Measurements from ENCODE around the gene TMEM184B.

Gene TMEM184B

GRCh38 chr22:38171927-38172831, 100.6 kb downstream of the TMEM184B start:
- Mint-ChIP-seq H3K9me3 (no peaks in the 10 kb centered on the region), H3K4me3 (no peak overlapping the region), H3K27ac (peak overlapping the region; percentile 13), H3K27me3 (no peaks in the 10 kb centered on the region), H3K4me1 (peaks cover 37% of the 10 kb centered on the region), H3K36me3 (peaks cover 29% of the 10 kb centered on the region)
- no peak for ATAC-seq

- Mint-ChIP-seq H3K27ac (no peak overlapping the region), H3K4me3 (no peak overlapping the region), H3K27me3 (no peaks in the 10 kb centered on the region), H3K9me3 (no peaks in the 10 kb centered on the region), H3K4me1 (peaks cover 20% of the 10 kb centered on the region), H3K36me3 (peaks cover 35% of the 10 kb centered on the region)
- ATAC-seq: no peak
Measured at GRCh38 chr22:38170469-38170868, 102.3 kb downstream of the TMEM184B start.

All from stimulated activated memory B cell treated with anti-CD40 and anti-IgM and Interleukin-4, amounts not matched to agents 10 μg/mL and 1 μg/mL and 100 μg/mL, for 72 hours (primary cell).